Mesothelial cell of epicardium (in vitro differentiated cells): Measurements from ENCODE around the gene HOXA13. TPM values are rescaled to one million over a fixed set of nuclear protein-coding genes. Genes with fewer than 3 reads are reported as not detected.

ENCODE experiments used
- DNase-seq, 2 experiments: peaks; one replicate each; pipeline ENCODE4 v3.0.0; 2021; ENCODE audit warnings: low spot score in 2 of 2; ENCODE audit not compliant: unreplicated experiment in 2 of 2
- H3K27ac Mint-ChIP-seq: 2 replicates; pipeline ENCODE4 v1.8.0; 2021; ENCODE audit warnings: mixed read lengths
- H3K27me3 Mint-ChIP-seq: 2 replicates; pipeline ENCODE4 v1.8.0; 2021; ENCODE audit warnings: low read depth, mixed read lengths
- H3K36me3 Mint-ChIP-seq: 2 replicates; pipeline ENCODE4 v1.8.0; 2021; ENCODE audit warnings: mixed read lengths
- H3K4me1 Mint-ChIP-seq: 2 replicates; pipeline ENCODE4 v1.8.0; 2021; ENCODE audit warnings: mixed read lengths
- H3K4me3 Mint-ChIP-seq: 2 replicates; pipeline ENCODE4 v1.8.0; 2021; ENCODE audit warnings: mild to moderate bottlenecking, moderate library complexity, mixed read lengths
- H3K9me3 Mint-ChIP-seq: 2 replicates; pipeline ENCODE4 v1.8.0; 2021; ENCODE audit warnings: mixed read lengths
- total RNA-seq: library from RNA; stranded (reverse); gene quantifications from 3 replicates; pipeline ENCODE4 v1.2.1, GENCODE V29; 2021
- TF ChIP-seq, protein P1 (sequence below): fragments of 200-600 bp; sonication (generic); IDR thresholded peaks from one replicate; pipeline ENCODE4 v1.5.0; 2021; ENCODE audit warnings: antibody characterized with exemption; ENCODE audit not compliant: unreplicated experiment

Gene HOXA13
- total RNA-seq, 1 donor from 2014 or later = 7.7 TPM

DNA sequence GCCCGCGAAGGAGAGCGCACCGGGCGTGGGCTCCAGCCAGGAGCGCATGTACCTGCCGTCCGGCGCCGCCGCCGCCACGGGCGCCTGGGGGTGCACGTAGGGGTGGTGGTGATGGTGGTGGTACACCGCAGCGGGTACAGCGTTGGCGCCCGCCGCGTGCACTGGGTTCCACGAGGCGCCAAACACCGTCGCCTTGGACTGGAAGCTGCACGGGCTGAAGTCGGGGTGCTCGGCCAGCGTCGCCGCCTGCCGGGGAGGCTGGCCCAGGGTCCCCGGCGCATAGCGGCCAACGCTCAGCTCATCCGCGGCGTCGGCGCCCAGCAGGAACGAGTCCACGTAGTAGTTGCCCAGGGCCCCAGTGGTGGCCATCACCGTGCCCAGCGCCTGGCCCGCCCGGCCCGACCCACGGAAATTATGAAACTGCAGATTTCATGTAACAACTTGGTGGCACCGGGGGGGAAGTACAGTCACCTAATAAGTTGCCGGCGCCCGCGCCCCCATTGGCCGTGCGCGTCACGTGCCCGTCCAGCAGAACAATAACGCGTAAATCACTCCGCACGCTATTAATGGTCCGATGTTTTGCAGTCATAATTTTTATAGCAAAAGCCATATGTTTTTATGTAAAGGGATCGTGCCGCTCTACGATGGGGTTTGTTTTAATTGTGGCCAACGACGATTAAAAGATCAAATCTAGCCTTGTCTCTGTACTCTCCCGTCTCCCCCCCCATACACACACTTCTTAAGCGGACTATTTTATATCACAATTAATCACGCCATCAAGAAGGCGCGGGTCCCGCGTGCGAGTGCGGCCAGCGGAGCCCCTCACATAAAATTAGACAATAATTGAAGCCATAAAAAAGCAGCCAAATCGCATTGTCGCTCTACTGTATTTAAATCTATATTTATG, 34.5 kb downstream of the HOXA13 start, which contains the start of gene HOXA9:
TSS of gene HOXA9 (minus strand) at position 449 of the 907 bp plus-strand sequence. CDS start at position 369, 80 bp downstream.
- peak within 1 kb of the TSS; percentile 65 for H3K4me3 Mint-ChIP-seq

DNA sequence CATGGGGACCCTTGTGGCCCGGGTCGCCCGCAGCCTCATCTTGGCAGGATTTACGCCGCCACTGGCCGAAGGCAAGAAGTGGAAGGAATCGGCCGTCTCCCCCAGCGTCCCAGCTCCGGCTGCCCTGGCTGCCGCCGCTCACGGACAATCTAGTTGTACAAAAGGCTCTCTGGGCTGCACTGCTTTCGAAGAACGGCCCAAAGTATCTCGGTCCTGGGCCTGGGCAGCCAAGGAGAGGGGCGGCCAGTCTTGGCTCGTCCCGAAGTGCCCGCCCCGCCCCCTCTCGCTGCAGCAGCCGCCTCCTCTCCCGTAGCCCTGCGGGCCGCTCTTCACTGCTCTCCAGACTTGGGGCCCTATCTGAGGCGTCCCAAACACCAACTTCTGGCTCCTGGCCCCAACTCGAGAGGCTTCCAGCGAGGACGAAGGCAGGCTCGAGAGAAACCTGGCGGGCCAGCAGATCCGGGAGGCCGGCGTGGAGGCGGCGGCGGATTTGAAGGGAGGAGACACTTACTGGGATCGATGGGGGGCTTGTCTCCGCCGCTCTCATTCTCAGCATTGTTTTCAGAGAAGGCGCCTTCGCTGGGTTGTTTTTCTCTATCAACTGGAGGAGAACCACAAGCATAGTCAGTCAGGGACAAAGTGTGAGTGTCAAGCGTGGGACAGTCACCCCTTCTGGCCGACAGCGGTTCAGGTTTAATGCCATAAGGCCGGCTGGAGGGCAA, 35.4 kb downstream of the HOXA13 start:
- peaks cover 1% of the 10 kb centered on the region for H3K36me3 Mint-ChIP-seq
- H3K27ac Mint-ChIP-seq = peak overlapping the region; percentile 78
- TF ChIP-seq, protein P1, sequence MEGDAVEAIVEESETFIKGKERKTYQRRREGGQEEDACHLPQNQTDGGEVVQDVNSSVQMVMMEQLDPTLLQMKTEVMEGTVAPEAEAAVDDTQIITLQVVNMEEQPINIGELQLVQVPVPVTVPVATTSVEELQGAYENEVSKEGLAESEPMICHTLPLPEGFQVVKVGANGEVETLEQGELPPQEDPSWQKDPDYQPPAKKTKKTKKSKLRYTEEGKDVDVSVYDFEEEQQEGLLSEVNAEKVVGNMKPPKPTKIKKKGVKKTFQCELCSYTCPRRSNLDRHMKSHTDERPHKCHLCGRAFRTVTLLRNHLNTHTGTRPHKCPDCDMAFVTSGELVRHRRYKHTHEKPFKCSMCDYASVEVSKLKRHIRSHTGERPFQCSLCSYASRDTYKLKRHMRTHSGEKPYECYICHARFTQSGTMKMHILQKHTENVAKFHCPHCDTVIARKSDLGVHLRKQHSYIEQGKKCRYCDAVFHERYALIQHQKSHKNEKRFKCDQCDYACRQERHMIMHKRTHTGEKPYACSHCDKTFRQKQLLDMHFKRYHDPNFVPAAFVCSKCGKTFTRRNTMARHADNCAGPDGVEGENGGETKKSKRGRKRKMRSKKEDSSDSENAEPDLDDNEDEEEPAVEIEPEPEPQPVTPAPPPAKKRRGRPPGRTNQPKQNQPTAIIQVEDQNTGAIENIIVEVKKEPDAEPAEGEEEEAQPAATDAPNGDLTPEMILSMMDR = no peak
- H3K4me1 Mint-ChIP-seq = peaks cover 50% of the 10 kb centered on the region
- peak overlapping the region; percentile 65 for H3K4me3 Mint-ChIP-seq
- no peaks in the 10 kb centered on the region for H3K9me3 Mint-ChIP-seq
- DNase-seq = no peak
- H3K27me3 Mint-ChIP-seq = peaks cover 87% of the 10 kb centered on the region

More for the DNA sequence above, 34.5 kb downstream of the HOXA13 start, which contains the start of gene HOXA9:
- TF ChIP-seq, protein P1 = no peak
- DNase-seq = no peak
- H3K9me3 Mint-ChIP-seq = no peaks in the 10 kb centered on the region
- H3K4me1 Mint-ChIP-seq = peaks cover 46% of the 10 kb centered on the region
- H3K36me3 Mint-ChIP-seq = peaks cover 1% of the 10 kb centered on the region
- peaks cover 88% of the 10 kb centered on the region for H3K27me3 Mint-ChIP-seq
- peak within 1 kb of the TSS; percentile 97 for H3K27ac Mint-ChIP-seq

DNA sequence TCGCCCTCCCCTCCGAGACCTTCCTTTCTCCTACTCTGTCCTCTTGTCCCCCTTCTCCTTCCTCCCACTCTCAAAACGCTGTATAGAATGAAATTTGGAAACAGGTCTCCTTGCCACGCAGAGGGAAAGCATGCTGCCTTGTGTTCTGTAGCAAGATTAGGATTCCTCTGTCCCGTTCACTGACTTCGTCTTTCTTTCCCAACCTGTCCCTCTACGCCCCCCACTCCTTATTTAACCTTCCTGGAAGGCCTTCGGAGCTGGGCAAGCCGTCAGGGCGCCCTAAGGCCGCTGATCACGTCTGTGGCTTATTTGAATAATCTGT, 35.9 kb downstream of the HOXA13 start:
- DNase-seq = no peak
- Mint-ChIP-seq H3K27ac (peak overlapping the region; percentile 78), H3K27me3 (peaks cover 89% of the 10 kb centered on the region), H3K4me3 (peak overlapping the region; percentile 65), H3K36me3 (peaks cover 1% of the 10 kb centered on the region), H3K4me1 (peaks cover 54% of the 10 kb centered on the region), H3K9me3 (no peaks in the 10 kb centered on the region)
- TF ChIP-seq, protein P1 = no peak

DNA sequence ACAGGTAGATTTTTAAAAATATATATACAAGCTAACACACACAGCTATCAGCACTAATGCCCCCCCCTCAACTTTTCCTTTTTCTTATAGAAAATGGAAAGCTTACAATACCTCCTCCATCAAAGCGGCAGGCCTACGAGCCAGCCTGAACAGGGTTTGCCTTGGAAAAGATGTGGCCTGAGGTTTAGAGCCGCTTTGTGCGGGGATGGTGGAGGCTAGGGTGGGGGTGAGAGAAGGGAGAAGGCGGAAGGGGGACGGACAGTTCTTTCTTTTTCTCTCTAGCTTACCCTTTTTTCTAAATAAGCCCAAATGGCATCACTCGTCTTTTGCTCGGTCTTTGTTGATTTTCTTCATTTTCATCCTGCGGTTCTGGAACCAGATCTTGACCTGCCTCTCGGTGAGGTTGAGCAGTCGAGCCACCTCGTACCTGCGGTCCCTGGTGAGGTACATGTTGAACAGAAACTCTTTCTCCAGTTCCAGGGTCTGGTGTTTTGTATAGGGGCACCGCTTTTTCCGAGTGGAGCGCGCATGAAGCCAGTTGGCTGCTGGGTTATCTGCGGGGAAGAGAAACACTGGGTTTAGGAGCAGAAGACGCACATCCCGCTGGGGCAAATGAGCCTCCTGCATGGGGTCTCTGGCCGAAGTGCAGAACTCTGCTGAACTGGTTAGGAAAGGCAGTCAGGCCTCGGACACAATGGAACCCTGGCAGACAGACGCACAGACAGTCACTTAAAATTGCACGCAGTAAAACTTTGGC, 36.4 kb downstream of the HOXA13 start:
- peak overlapping the region; percentile 78 for H3K27ac Mint-ChIP-seq
- H3K27me3 Mint-ChIP-seq = peaks cover 89% of the 10 kb centered on the region
- no peak for DNase-seq
- H3K4me3 Mint-ChIP-seq = peak overlapping the region; percentile 65
- peaks cover 1% of the 10 kb centered on the region for H3K36me3 Mint-ChIP-seq
- no peaks in the 10 kb centered on the region for H3K9me3 Mint-ChIP-seq
- peaks cover 54% of the 10 kb centered on the region for H3K4me1 Mint-ChIP-seq
- TF ChIP-seq, protein P1 = no peak

DNA sequence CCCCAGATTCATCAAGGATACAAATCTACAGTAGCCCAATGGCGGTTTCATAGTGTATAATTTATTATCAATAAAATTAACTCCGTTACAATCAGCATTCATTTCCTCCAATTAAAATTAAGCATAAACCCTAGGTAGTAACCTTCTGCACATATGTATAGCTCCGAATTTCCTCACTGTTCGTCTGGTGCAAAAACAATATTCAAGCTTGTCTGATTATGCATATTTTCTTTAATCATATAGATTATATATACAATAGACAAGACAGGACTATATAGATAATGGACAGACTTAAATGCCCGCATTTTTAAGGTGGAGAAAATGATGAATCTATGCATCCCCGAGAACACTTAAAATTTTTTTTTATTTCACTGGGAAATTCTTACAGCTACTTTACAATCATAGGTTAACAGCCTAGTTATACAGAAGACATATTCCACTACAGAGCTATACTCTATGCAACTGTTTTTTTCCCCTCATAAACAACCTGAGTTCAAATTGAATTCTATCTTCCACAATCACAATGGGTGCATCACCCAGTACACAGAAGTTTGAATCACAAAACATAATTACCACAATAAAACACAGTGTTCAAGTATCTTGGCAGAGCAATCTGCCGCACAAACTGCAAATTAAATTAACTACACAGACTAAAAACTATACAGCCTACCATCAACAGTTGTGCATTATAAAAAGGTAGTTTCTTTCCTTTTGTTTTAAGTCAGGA, 37.2 kb downstream of the HOXA13 start:
- TF ChIP-seq, protein P1 = no peak
- peaks cover 3% of the 10 kb centered on the region for H3K36me3 Mint-ChIP-seq
- peaks cover 53% of the 10 kb centered on the region for H3K4me1 Mint-ChIP-seq
- no peak for DNase-seq
- H3K4me3 Mint-ChIP-seq = peak overlapping the region; percentile 65
- H3K27me3 Mint-ChIP-seq = peaks cover 89% of the 10 kb centered on the region
- H3K9me3 Mint-ChIP-seq = no peaks in the 10 kb centered on the region
- peak overlapping the region; percentile 55 for H3K27ac Mint-ChIP-seq
